Cerebellar nuclear complex (tissue), 1 donor: ENCODE results near the gene OGDH.

Experiments
- DNase-seq, 2 experiments: peaks; one replicate each; lab custom pipeline; 2025; lab: John Stamatoyannopoulos, UW

OGDH gene

GRCh38 chr7:44637788-44638594 lies 31.6 kb downstream of the OGDH start:
- no peak for DNase-seq

- no peak for DNase-seq
These were observed 32.5 kb downstream of the OGDH start for GRCh38 chr7:44638611-44639557.

- peak in 1 of 2 experiments; percentile 2 for DNase-seq
These were observed 33.4 kb downstream of the OGDH start for GRCh38 chr7:44639671-44640321.

GRCh38 chr7:44643206-44643605 lies 36.8 kb downstream of the OGDH start:
- DNase-seq, result no peak

DNA sequence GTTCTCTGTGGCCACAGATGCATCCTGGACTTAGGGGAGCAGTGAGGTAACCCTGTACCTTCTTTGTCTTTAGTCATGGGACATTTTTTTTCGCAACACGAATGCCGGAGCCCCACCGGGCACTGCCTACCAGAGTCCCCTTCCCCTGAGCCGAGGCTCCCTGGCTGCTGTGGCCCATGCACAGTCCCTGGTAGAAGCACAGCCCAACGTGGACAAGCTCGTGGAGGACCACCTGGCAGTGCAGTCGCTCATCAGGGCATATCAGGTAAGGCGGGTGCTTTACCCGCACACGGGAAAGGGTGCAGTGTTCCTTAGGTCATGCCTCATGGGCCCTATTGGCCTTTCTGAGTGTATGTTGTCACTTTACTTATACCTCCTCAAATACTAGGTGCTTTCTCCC lies 38.8 kb downstream of the OGDH start:
- DNase-seq, result no peak

- no peak for DNase-seq
These were observed 39.3 kb downstream of the OGDH start for GRCh38 chr7:44645696-44646095.

DNA sequence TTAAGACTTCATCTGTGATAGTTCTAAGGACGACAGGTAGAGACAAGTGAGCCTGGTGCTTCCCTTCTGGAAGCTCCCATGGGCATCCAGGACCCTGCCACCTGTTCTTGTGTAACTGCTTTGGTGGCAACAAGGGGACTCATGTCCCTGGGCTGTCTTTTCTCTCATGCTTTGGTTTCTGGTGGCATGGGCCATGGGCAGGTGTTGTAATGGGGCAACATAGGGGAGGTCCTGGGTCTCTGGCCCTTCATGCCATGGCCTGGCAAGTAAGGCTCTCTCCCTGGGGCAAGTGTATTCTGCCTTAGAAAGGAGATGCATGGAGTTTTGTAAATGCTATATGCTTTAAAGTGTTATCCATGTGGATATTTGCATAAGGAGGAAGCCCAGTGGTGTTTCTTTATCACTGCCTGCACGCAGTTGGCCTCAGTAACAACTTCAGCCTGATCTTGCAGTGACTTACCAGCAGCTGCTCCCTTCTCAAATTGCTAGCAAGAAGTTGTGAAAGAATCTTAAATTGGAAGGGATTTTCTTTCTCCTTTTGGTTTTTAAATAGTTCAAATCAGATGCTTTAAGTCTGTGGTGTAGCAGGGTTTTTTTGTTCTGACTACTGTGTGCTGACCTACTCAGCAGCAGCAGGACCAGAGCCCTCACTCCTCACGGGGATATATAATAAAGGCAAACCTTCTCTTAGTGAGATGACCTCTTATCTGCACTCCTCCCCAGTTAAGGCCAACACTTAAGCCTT lies 39.9 kb downstream of the OGDH start:
- no peak for DNase-seq

GRCh38 chr7:44646921-44647636 lies 40.7 kb downstream of the OGDH start:
- no peak for DNase-seq

GRCh38 chr7:44647981-44648714 lies 41.7 kb downstream of the OGDH start:
- DNase-seq, result no peak

GRCh38 chr7:44650242-44650641 lies 43.8 kb downstream of the OGDH start:
- no peak for DNase-seq

- DNase-seq, result no peak
These were observed 44.3 kb downstream of the OGDH start for GRCh38 chr7:44650772-44651171.

- DNase-seq, result no peak
These were observed 46.1 kb downstream of the OGDH start for GRCh38 chr7:44652535-44652934.

- DNase-seq, result no peak
These were observed 47.9 kb downstream of the OGDH start for GRCh38 chr7:44654255-44654796.

GRCh38 chr7:44655341-44655740 lies 48.9 kb downstream of the OGDH start:
- DNase-seq, result no peak

GRCh38 chr7:44658979-44659378 lies 52.6 kb downstream of the OGDH start:
- DNase-seq, result no peak

- DNase-seq, result no peak
These were observed 54.8 kb downstream of the OGDH start for GRCh38 chr7:44661233-44661632.

DNA sequence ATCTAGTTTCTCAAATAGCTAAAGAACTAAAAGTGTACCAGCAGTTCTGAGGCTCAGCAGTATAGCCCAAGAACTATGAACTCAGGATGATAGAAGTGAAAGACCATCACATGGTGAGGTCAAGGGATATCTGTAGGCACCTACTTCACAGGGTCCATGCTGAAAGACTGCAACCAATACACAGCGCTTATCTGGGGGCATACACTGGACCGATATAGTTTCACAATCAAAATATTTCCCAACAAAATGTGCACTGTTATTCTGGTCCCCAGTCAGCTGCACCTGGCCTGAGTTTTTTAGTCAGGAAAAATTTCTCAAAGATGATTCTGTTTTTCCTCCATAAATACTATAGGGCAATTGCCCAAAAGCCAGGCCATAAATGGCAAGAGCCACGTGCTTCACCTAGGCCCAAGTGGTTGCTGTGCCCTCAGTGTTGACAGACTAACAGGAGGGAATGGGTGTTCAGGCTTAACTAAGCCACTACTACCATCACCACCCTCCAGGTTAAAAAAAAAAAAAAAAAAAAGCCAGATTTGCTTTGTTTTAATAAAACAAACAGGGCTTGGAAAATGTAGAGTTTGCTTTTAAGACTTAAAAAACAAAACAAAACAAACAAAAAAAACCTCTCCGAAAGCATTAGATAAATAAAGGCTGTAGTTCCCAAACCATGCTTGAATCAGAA lies 58.5 kb downstream of the OGDH start:
- DNase-seq, result no peak

DNA sequence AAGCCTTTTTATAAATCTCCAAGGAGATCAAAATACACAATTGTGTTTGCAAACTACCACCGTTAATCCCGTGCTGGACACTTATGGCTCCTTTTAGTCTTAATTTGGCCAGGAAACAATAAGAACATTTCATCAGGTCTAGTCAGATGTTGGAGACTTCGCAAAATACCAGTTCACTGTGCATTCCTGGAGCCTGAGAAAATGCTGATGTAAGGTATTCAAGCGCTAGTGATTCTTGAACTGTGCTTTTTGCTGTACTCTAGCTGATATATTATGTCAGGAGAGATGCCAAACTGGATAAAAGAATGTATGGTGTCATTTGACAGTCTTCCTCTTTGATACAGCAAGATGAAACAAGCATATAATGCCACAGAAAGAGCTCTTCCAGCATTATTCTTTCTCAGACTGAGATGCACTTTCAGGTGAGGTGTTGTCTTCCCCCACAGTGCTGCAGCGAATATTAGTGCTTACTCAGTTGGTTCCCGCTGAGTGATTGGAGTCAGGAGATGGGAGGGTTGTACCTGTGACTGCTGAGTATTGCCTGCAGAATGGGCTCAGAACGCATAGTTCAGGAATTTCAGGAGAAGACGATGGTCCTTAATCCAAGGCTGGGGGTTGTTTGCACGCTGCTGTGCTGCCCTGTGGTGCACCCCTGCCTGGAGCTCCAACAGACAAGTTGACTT lies 59.2 kb downstream of the OGDH start:
- no peak for DNase-seq

- no peak for DNase-seq
These were observed 60.1 kb downstream of the OGDH start for GRCh38 chr7:44666566-44666965.
